Islet of Langerhans (tissue), 1 donor: ENCODE data around the gene MMP12.

Source experiments
- FAIRE-seq: peaks from one replicate; lab custom pipeline; 2011; peaks lifted over from hg19 to GRCh38; lab: Jason Lieb, UNC

MMP12 gene

GRCh38 chr11:102849311-102849710 is 25.5 kb downstream of the MMP12 start:
- FAIRE-seq: no peak

GRCh38 chr11:102846292-102846691 is 28.5 kb downstream of the MMP12 start:
- FAIRE-seq: no peak

GRCh38 chr11:102843489-102843888 is 31.3 kb downstream of the MMP12 start, which contains the start of gene MMP3:
Gene MMP3, minus strand, starts transcription at chr11:102843609. Its CDS starts 63 bp downstream, at chr11:102843546.
- no peak for FAIRE-seq

- no peak for FAIRE-seq
Observed at GRCh38 chr11:102842930-102843329, 31.9 kb downstream of the MMP12 start.

GRCh38 chr11:102840018-102840417 is 34.8 kb downstream of the MMP12 start:
- no peak for FAIRE-seq

- FAIRE-seq: no peak
Observed at GRCh38 chr11:102837646-102838045, 37.1 kb downstream of the MMP12 start.

GRCh38 chr11:102837156-102837555 is 37.6 kb downstream of the MMP12 start:
- no peak for FAIRE-seq

GRCh38 chr11:102836290-102836875 is 38.4 kb downstream of the MMP12 start:
- FAIRE-seq: no peak

GRCh38 chr11:102833731-102834130 is 41.1 kb downstream of the MMP12 start:
- FAIRE-seq: no peak

- no peak for FAIRE-seq
Observed at GRCh38 chr11:102832612-102833011, 42.2 kb downstream of the MMP12 start.

GRCh38 chr11:102831489-102832440 is 43.0 kb downstream of the MMP12 start:
- FAIRE-seq: no peak

- FAIRE-seq: no peak
Observed at GRCh38 chr11:102831128-102831488, 43.7 kb downstream of the MMP12 start.

GRCh38 chr11:102830001-102830727 is 44.6 kb downstream of the MMP12 start:
- no peak for FAIRE-seq

- FAIRE-seq: no peak
Observed at GRCh38 chr11:102829316-102830000, 45.3 kb downstream of the MMP12 start.

GRCh38 chr11:102824556-102824955 is 50.2 kb downstream of the MMP12 start:
- FAIRE-seq: no peak

- FAIRE-seq: no peak
Observed at GRCh38 chr11:102819491-102819890, 55.3 kb downstream of the MMP12 start.

- FAIRE-seq: no peak
Observed at GRCh38 chr11:102813484-102813883, 61.3 kb downstream of the MMP12 start.
